ENCODE data around the gene FAU. TPM values are rescaled to one million over a fixed set of nuclear protein-coding genes. Genes with fewer than 3 reads are reported as not detected.
A peak's percentile ranks its signal among the peaks of the same experiment; 100 is the strongest.

FAU gene
- total RNA-seq, 1 donor: 338 TPM

GRCh38 chr11:65118097-65118837 is 3.7 kb downstream of the FAU start:
- Histone ChIP-seq H3K4me3 (ENCODE audit: low read length) (no peak overlapping the region), H3K9me3 (ENCODE audit: low read depth, low read length) (no peaks in the 10 kb centered on the region), H3K4me1 (ENCODE audit: insufficient read depth, low read length) (peaks cover 48% of the 10 kb centered on the region), H3K27me3 (ENCODE audit: insufficient read depth, low read length) (no peaks in the 10 kb centered on the region)

GRCh38 chr11:65117206-65118096 is 4.5 kb downstream of the FAU start, which contains the start of gene ZNHIT2:
Gene ZNHIT2 (minus strand): TSS chr11:65117701. CDS start chr11:65117653, 48 bp downstream.
- no peaks in the 10 kb centered on the region for H3K27me3 ChIP-seq (ENCODE audit: insufficient read depth, low read length)
- no peaks in the 10 kb centered on the region for H3K9me3 ChIP-seq (ENCODE audit: low read depth, low read length)
- H3K4me3 ChIP-seq (ENCODE audit: low read length): peak within 1 kb of the TSS; percentile 68
- peaks cover 48% of the 10 kb centered on the region for H3K4me1 ChIP-seq (ENCODE audit: insufficient read depth, low read length)

GRCh38 chr11:65116370-65117205 is 5.3 kb downstream of the FAU start:
- peak overlapping the region; percentile 68 for H3K4me3 ChIP-seq (ENCODE audit: low read length)
- H3K9me3 ChIP-seq (ENCODE audit: low read depth, low read length): no peaks in the 10 kb centered on the region
- peaks cover 56% of the 10 kb centered on the region for H3K4me1 ChIP-seq (ENCODE audit: insufficient read depth, low read length)
- H3K27me3 ChIP-seq (ENCODE audit: insufficient read depth, low read length): no peaks in the 10 kb centered on the region

GRCh38 chr11:65115361-65116082 is 6.4 kb downstream of the FAU start:
- H3K27me3 ChIP-seq (ENCODE audit: insufficient read depth, low read length): no peaks in the 10 kb centered on the region
- no peak overlapping the region for H3K4me3 ChIP-seq (ENCODE audit: low read length)
- peaks cover 56% of the 10 kb centered on the region for H3K4me1 ChIP-seq (ENCODE audit: insufficient read depth, low read length)
- H3K9me3 ChIP-seq (ENCODE audit: low read depth, low read length): no peaks in the 10 kb centered on the region

- Histone ChIP-seq H3K4me1 (ENCODE audit: insufficient read depth, low read length) (peaks cover 59% of the 10 kb centered on the region), H3K27me3 (ENCODE audit: insufficient read depth, low read length) (no peaks in the 10 kb centered on the region), H3K4me3 (ENCODE audit: low read length) (no peak overlapping the region), H3K9me3 (ENCODE audit: low read depth, low read length) (no peaks in the 10 kb centered on the region)
Observed at GRCh38 chr11:65114538-65115171, 7.3 kb downstream of the FAU start.

GRCh38 chr11:65113839-65114238 is 8.1 kb downstream of the FAU start:
- Histone ChIP-seq H3K4me1 (ENCODE audit: insufficient read depth, low read length) (peaks cover 59% of the 10 kb centered on the region), H3K9me3 (ENCODE audit: low read depth, low read length) (no peaks in the 10 kb centered on the region), H3K27me3 (ENCODE audit: insufficient read depth, low read length) (no peaks in the 10 kb centered on the region), H3K4me3 (ENCODE audit: low read length) (no peak overlapping the region)

GRCh38 chr11:65113361-65113756 is 8.6 kb downstream of the FAU start:
- no peaks in the 10 kb centered on the region for H3K27me3 ChIP-seq (ENCODE audit: insufficient read depth, low read length)
- H3K9me3 ChIP-seq (ENCODE audit: low read depth, low read length): no peaks in the 10 kb centered on the region
- peaks cover 57% of the 10 kb centered on the region for H3K4me1 ChIP-seq (ENCODE audit: insufficient read depth, low read length)
- H3K4me3 ChIP-seq (ENCODE audit: low read length): no peak overlapping the region

GRCh38 chr11:65112546-65113360 is 9.2 kb downstream of the FAU start:
- Histone ChIP-seq H3K4me1 (ENCODE audit: insufficient read depth, low read length) (peaks cover 52% of the 10 kb centered on the region), H3K27me3 (ENCODE audit: insufficient read depth, low read length) (no peaks in the 10 kb centered on the region), H3K9me3 (ENCODE audit: low read depth, low read length) (no peaks in the 10 kb centered on the region), H3K4me3 (ENCODE audit: low read length) (peak overlapping the region; percentile 44)

GRCh38 chr11:65111744-65112545 is 10.0 kb downstream of the FAU start, which contains the start of gene TM7SF2:
Gene TM7SF2 (plus strand): TSS chr11:65111872. CDS start chr11:65112016, 144 bp downstream.
- Histone ChIP-seq H3K4me3 (ENCODE audit: low read length) (peak within 1 kb of the TSS; percentile 44), H3K4me1 (ENCODE audit: insufficient read depth, low read length) (peaks cover 48% of the 10 kb centered on the region), H3K9me3 (ENCODE audit: low read depth, low read length) (no peaks in the 10 kb centered on the region), H3K27me3 (ENCODE audit: insufficient read depth, low read length) (no peaks in the 10 kb centered on the region)

GRCh38 chr11:65111159-65111743 is 10.7 kb downstream of the FAU start:
- H3K4me3 ChIP-seq (ENCODE audit: low read length): no peak overlapping the region
- no peaks in the 10 kb centered on the region for H3K27me3 ChIP-seq (ENCODE audit: insufficient read depth, low read length)
- H3K4me1 ChIP-seq (ENCODE audit: insufficient read depth, low read length): peaks cover 41% of the 10 kb centered on the region

GRCh38 chr11:65110354-65110861 is 11.5 kb downstream of the FAU start:
- Histone ChIP-seq H3K9me3 (ENCODE audit: low read depth, low read length) (no peaks in the 10 kb centered on the region), H3K4me1 (ENCODE audit: insufficient read depth, low read length) (peaks cover 36% of the 10 kb centered on the region), H3K27me3 (ENCODE audit: insufficient read depth, low read length) (no peaks in the 10 kb centered on the region), H3K4me3 (ENCODE audit: low read length) (no peak overlapping the region)

More at GRCh38 chr11:65111159-65111743, 10.7 kb downstream of the FAU start:
- no peaks in the 10 kb centered on the region for H3K9me3 ChIP-seq (ENCODE audit: low read depth, low read length)
